ENCODE measurements around the gene CD1C.

DNA sequence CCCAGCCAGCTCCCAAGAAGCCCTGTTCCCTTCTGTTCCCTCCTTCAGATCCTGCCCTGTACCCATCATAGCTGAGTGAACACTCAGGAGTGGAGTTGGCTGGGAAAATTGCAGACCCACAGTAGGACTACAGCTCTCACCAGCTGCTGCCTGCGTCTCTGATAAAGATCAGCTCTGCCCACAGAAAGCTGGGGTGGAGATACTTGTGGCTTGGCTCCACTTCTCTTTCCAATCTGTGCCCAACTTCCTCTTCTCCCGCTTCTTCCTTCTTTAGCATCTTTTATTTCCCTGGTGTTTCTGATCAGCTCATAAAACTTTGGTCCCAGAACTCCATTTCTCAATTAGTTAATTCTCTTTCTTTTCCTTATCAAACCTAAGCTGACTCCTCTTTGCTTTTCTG lies 41.0 kb upstream of the CD1C start:
- TF ChIP-seq, protein P1, sequence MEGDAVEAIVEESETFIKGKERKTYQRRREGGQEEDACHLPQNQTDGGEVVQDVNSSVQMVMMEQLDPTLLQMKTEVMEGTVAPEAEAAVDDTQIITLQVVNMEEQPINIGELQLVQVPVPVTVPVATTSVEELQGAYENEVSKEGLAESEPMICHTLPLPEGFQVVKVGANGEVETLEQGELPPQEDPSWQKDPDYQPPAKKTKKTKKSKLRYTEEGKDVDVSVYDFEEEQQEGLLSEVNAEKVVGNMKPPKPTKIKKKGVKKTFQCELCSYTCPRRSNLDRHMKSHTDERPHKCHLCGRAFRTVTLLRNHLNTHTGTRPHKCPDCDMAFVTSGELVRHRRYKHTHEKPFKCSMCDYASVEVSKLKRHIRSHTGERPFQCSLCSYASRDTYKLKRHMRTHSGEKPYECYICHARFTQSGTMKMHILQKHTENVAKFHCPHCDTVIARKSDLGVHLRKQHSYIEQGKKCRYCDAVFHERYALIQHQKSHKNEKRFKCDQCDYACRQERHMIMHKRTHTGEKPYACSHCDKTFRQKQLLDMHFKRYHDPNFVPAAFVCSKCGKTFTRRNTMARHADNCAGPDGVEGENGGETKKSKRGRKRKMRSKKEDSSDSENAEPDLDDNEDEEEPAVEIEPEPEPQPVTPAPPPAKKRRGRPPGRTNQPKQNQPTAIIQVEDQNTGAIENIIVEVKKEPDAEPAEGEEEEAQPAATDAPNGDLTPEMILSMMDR (IDR thresholded peaks at IDR 0.05) = no peak
- TF ChIP-seq POLR2A (IDR thresholded peaks at IDR 0.05) (no peak), POLR2AphosphoS5 (IDR thresholded peaks at IDR 0.05) (no peak)
